Measurements from ENCODE around the gene COPS9.

The COPS9 gene

GRCh38 chr2:240136013-240136670 is at the start of gene COPS9:
Gene COPS9, minus strand, starts transcription at chr2:240136305. Its CDS starts 21 bp downstream, at chr2:240136284.
- Histone ChIP-seq H3K4me3 (replicated peaks; ENCODE audit: low read depth, low read length) (peak within 1 kb of the TSS; percentile 92), H3K36me3 (ENCODE audit: control insufficient read depth, insufficient read depth, low read length) (peaks cover 14% of the 10 kb centered on the region), H3K27me3 (replicated peaks; ENCODE audit: control insufficient read depth, insufficient read depth, low read length) (no peaks in the 10 kb centered on the region; the same call in 1 of the 2 replicates)
- TF ChIP-seq CTCF (IDR thresholded peaks at IDR 0.05; ENCODE audit: insufficient read depth, low read length, poor library complexity, severe bottlenecking) = no peak
- DNase-seq (ENCODE audit: extremely low read depth, insufficient read length) = peak; percentile 89

- no peak for DNase-seq (ENCODE audit: extremely low read depth, insufficient read length)
- no peaks in the 10 kb centered on the region for H3K36me3 ChIP-seq (ENCODE audit: control insufficient read depth, insufficient read depth, low read length)
- no peaks in the 10 kb centered on the region for H3K27me3 ChIP-seq (replicated peaks; ENCODE audit: control insufficient read depth, insufficient read depth, low read length)
- no peak for TF ChIP-seq CTCF (IDR thresholded peaks at IDR 0.05; ENCODE audit: insufficient read depth, low read length, poor library complexity, severe bottlenecking)
- H3K4me3 ChIP-seq (replicated peaks; ENCODE audit: low read depth, low read length) = no peak overlapping the region
Measured at GRCh38 chr2:240184656-240185055, 48.6 kb upstream of the COPS9 start.

GRCh38 chr2:240183875-240184590 is 47.9 kb upstream of the COPS9 start:
- no peaks in the 10 kb centered on the region for H3K36me3 ChIP-seq (ENCODE audit: control insufficient read depth, insufficient read depth, low read length)
- H3K27me3 ChIP-seq (replicated peaks; ENCODE audit: control insufficient read depth, insufficient read depth, low read length) = no peaks in the 10 kb centered on the region
- H3K4me3 ChIP-seq (replicated peaks; ENCODE audit: low read depth, low read length) = no peak overlapping the region
- TF ChIP-seq CTCF (IDR thresholded peaks at IDR 0.05; ENCODE audit: insufficient read depth, low read length, poor library complexity, severe bottlenecking) = no peak
- DNase-seq (ENCODE audit: extremely low read depth, insufficient read length) = no peak

GRCh38 chr2:240183006-240183874 is 47.1 kb upstream of the COPS9 start:
- Histone ChIP-seq H3K27me3 (replicated peaks; ENCODE audit: control insufficient read depth, insufficient read depth, low read length) (no peaks in the 10 kb centered on the region), H3K4me3 (replicated peaks; ENCODE audit: low read depth, low read length) (no peak overlapping the region), H3K36me3 (ENCODE audit: control insufficient read depth, insufficient read depth, low read length) (no peaks in the 10 kb centered on the region)
- no peak for DNase-seq (ENCODE audit: extremely low read depth, insufficient read length)
- TF ChIP-seq CTCF (IDR thresholded peaks at IDR 0.05; ENCODE audit: insufficient read depth, low read length, poor library complexity, severe bottlenecking) = no peak

DNA sequence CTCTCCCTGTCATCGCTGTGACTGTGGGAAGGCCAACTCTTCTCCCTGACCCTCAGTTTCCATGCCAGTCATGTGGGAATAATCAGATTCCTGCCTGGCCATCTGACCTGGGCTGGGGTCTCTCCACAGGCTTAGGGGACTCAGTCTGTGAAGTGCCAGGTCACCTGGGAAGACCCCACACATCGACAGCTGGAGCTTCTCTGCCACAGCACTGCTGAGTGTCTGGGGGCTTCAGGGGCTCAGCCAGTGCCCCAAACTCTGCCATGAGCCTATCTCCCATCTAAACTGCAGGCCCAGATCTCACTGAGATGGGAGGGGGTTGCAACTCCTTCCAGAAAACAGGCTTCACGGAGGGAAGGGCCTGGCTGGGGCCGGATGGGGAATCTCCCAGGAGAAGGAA is 46.4 kb upstream of the COPS9 start:
- H3K27me3 ChIP-seq (replicated peaks; ENCODE audit: control insufficient read depth, insufficient read depth, low read length) = no peaks in the 10 kb centered on the region
- no peak for DNase-seq (ENCODE audit: extremely low read depth, insufficient read length)
- no peak for TF ChIP-seq CTCF (IDR thresholded peaks at IDR 0.05; ENCODE audit: insufficient read depth, low read length, poor library complexity, severe bottlenecking)

More for the DNA sequence above, 46.4 kb upstream of the COPS9 start:
- Histone ChIP-seq H3K36me3 (ENCODE audit: control insufficient read depth, insufficient read depth, low read length) (no peaks in the 10 kb centered on the region), H3K4me3 (replicated peaks; ENCODE audit: low read depth, low read length) (no peak overlapping the region)
